ENCODE measurements around the gene LZIC. TPM values are rescaled to one million over a fixed set of nuclear protein-coding genes. Genes with fewer than 3 reads are reported as not detected.

Gene LZIC
- total and polyA plus RNA-seq, 2 of the 13 experiments (the other 11 are each of a cell fraction or from before 2014, with no cell fraction given) = 25.2 to 71.8 TPM

GRCh38 chr1:9910423-9911178 lies 32.6 kb downstream of the LZIC start:
- Histone ChIP-seq H4K20me1 (ENCODE audit: insufficient read depth, low read length) (no peaks in the 10 kb centered on the region), H2AFZ (ENCODE audit: low read length) (peak overlapping the region; percentile 79), H3K36me3 (replicated peaks in 1 of 2; ENCODE audit: control insufficient read depth in 1 of 2, insufficient read depth in 2 of 2, low read length in 2 of 2) (no peaks in the 10 kb centered on the region; a peak in 1 of 5 replicates), H3K9ac (ENCODE audit: insufficient read depth, low read depth, low read length) (peak overlapping the region; percentile 78), H3K27ac (ENCODE audit: extremely low read length, insufficient read depth, low read length) (peak overlapping the region; percentile 87), H3K9me3 (ENCODE audit: low read length) (no peaks in the 10 kb centered on the region), H3K4me2 (ENCODE audit: low read depth, low read length) (peak overlapping the region; percentile 83), H3K27me3 (ENCODE audit: control insufficient read depth in 1 of 2, insufficient read depth in 2 of 2, low read length in 2 of 2) (no peaks in the 10 kb centered on the region; a peak in 1 of 5 replicates), H3K4me1 (ENCODE audit: insufficient read depth, low read length) (peaks cover 80% of the 10 kb centered on the region), H3K79me2 (ENCODE audit: insufficient read depth, low read length) (peaks cover 36% of the 10 kb centered on the region), H3K4me3 (replicated peaks in 1 of 3; ENCODE audit: insufficient read depth in 1 of 3, low read depth in 2 of 3, low read length in 3 of 3) (peak overlapping the region; percentile 73 to 82 (median 74))
- ATAC-seq = peak; percentile 93
- intact Hi-C loops (cut with micrococcal nuclease; ENCODE audit: unreplicated experiment) = loop anchor here (1.0 kb wide), 1 partner anchor 35 kb away; no protein-coding TSS in a partner anchor
- ChIA-PET CTCF (ENCODE audit: low intra/inter-chr PET ratio, low total read pairs) (no interaction called here), POLR2A (interaction anchor here (0.8 to 1.2 kb wide), 17 partner anchors 10 to 193 kb away, joined by 3 to 22 read pairs (median 4); partner anchors contain the start of genes LZIC, NMNAT1 and UBE4B)
- WGBS (ENCODE audit: low lambda C conversion rate) = 1% methylated on average over 33 of the region's 45 CpGs
- BruUV-seq (replicated peaks) = TSS peak; percentile 97
- FAIRE-seq = peak; percentile 80
- in situ Hi-C loops (cut with HindIII; ENCODE audit: extremely low pct_ligation_motif_present, low pct_unique_long_range_greater_than_20kb) = no loop called here
- DNase-seq (ENCODE audit: low spot score) = peak; percentile 96
- TF ChIP-seq FOXP1 (IDR thresholded peaks at IDR 0.05) (no peak), FOXP1 (CRISPR knock-in tag; IDR thresholded peaks at IDR 0.05) (no peak), RAD51 (IDR thresholded peaks at IDR 0.05; ENCODE audit: borderline replicate concordance) (no peak), ZSCAN20 (CRISPR knock-in tag; IDR thresholded peaks at IDR 0.05; ENCODE audit: borderline replicate concordance) (no peak; the same call in 1 of the 2 replicates), ZNF232 (CRISPR knock-in tag; IDR thresholded peaks at IDR 0.05; ENCODE audit: borderline replicate concordance) (peak; percentile 82; the same call in 1 of the 2 replicates), ZNF556 (CRISPR knock-in tag; IDR thresholded peaks at IDR 0.05; ENCODE audit: borderline replicate concordance) (no peak), ZFP36 (IDR thresholded peaks at IDR 0.05; ENCODE audit: borderline replicate concordance, low read depth, low read length, partially characterized antibody) (no peak), MEIS2 (CRISPR knock-in tag; IDR thresholded peaks at IDR 0.05) (no peak), FIP1L1 (IDR thresholded peaks at IDR 0.05; ENCODE audit: borderline replicate concordance, insufficient read depth, low read depth, low read length) (no peak), ZMYM2 (CRISPR knock-in tag; IDR thresholded peaks at IDR 0.05) (no peak), HDAC6 (IDR thresholded peaks at IDR 0.05; ENCODE audit: low read depth, low read length) (no peak), ZNF598 (CRISPR knock-in tag; IDR thresholded peaks at IDR 0.05; ENCODE audit: borderline replicate concordance) (no peak), ZNF549 (CRISPR knock-in tag; IDR thresholded peaks at IDR 0.05) (no peak), NFE2 (CRISPR knock-in tag; IDR thresholded peaks at IDR 0.05) (no peak), ZBTB38 (CRISPR knock-in tag; IDR thresholded peaks at IDR 0.05) (peak; percentile 17; the same call in 1 of the 2 replicates), KDM5B (CRISPR knock-in tag; IDR thresholded peaks at IDR 0.05; ENCODE audit: borderline replicate concordance) (peak; percentile 52; the same call in 1 of the 2 replicates), KLF11 (CRISPR knock-in tag; IDR thresholded peaks at IDR 0.05) (no peak; the same call in 1 of the 2 replicates), ZNF777 (CRISPR knock-in tag; IDR thresholded peaks at IDR 0.05) (no peak), SIN3B (IDR thresholded peaks at IDR 0.05; ENCODE audit: low read length) (0 out of 2 replicates have a peak, but pooled peaks have one; percentile 42), ZNF205 (CRISPR knock-in tag; IDR thresholded peaks at IDR 0.05) (no peak), ZNF781 (CRISPR knock-in tag; IDR thresholded peaks at IDR 0.05; ENCODE audit: borderline replicate concordance, not compliant biosample characterization) (no peak), ZNF639 (CRISPR knock-in tag; conservative IDR thresholded peaks at IDR 0.05) (no peak; the same call in 1 of the 2 replicates), KDM5A (IDR thresholded peaks at IDR 0.05; ENCODE audit: borderline replicate concordance, low read length) (no peak)
- TF ChIP-seq, protein P1, sequence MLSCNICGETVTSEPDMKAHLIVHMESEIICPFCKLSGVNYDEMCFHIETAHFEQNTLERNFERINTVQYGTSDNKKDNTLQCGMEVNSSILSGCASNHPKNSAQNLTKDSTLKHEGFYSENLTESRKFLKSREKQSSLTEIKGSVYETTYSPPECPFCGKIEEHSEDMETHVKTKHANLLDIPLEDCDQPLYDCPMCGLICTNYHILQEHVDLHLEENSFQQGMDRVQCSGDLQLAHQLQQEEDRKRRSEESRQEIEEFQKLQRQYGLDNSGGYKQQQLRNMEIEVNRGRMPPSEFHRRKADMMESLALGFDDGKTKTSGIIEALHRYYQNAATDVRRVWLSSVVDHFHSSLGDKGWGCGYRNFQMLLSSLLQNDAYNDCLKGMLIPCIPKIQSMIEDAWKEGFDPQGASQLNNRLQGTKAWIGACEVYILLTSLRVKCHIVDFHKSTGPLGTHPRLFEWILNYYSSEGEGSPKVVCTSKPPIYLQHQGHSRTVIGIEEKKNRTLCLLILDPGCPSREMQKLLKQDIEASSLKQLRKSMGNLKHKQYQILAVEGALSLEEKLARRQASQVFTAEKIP (CRISPR knock-in tag; IDR thresholded peaks at IDR 0.05; ENCODE audit: borderline replicate concordance) = no peak
